HG03039 (cell line): ENCODE measurements around the gene MPHOSPH9.
"Not testable (repeated sequence)": the region's sequence is repeated elsewhere in the genome, so short reads cannot be mapped to it uniquely, and the experiment has no call there.

Source experiments
- ATAC-seq: cut with Tn5 transposase; IDR thresholded peaks from one replicate; pipeline ENCODE4 v1.9.1; 2021; ENCODE audit warnings: mild to moderate bottlenecking, moderate library complexity; ENCODE audit not compliant: unreplicated experiment

Gene MPHOSPH9

GRCh38 chr12:123258593-123258992, 25.7 kb upstream of the MPHOSPH9 start:
- no peak for ATAC-seq

- ATAC-seq = no peak
Observed at GRCh38 chr12:123254853-123255446, 22.0 kb upstream of the MPHOSPH9 start.

- no peak for ATAC-seq
Observed at GRCh38 chr12:123253641-123254459, 20.9 kb upstream of the MPHOSPH9 start.

GRCh38 chr12:123252365-123252764, 19.4 kb upstream of the MPHOSPH9 start:
- ATAC-seq = not testable (repeated sequence)

GRCh38 chr12:123251403-123252076, 18.6 kb upstream of the MPHOSPH9 start:
- no peak for ATAC-seq

GRCh38 chr12:123250471-123251383, 17.8 kb upstream of the MPHOSPH9 start:
- no peak for ATAC-seq

GRCh38 chr12:123248996-123249741, 16.2 kb upstream of the MPHOSPH9 start:
- ATAC-seq = not testable (repeated sequence)

GRCh38 chr12:123248129-123248528, 15.2 kb upstream of the MPHOSPH9 start:
- not testable (repeated sequence) for ATAC-seq

GRCh38 chr12:123245678-123246077, 12.7 kb upstream of the MPHOSPH9 start:
- ATAC-seq = no peak

- no peak for ATAC-seq
Observed at GRCh38 chr12:123243671-123244262, 10.8 kb upstream of the MPHOSPH9 start.

GRCh38 chr12:123242116-123242904, 9.4 kb upstream of the MPHOSPH9 start:
- no peak for ATAC-seq

- no peak for ATAC-seq
Observed at GRCh38 chr12:123238961-123239360, 6.0 kb upstream of the MPHOSPH9 start.

GRCh38 chr12:123238330-123238682, 5.4 kb upstream of the MPHOSPH9 start:
- no peak for ATAC-seq

- ATAC-seq = no peak
Observed at GRCh38 chr12:123237646-123238329, 4.8 kb upstream of the MPHOSPH9 start.

- ATAC-seq = peak; percentile 15
Observed at GRCh38 chr12:123233505-123234308, 766 bp upstream of the MPHOSPH9 start.

GRCh38 chr12:123232472-123232806, 502 bp downstream of the MPHOSPH9 start:
- ATAC-seq = no peak

GRCh38 chr12:123231931-123232330, 1.0 kb downstream of the MPHOSPH9 start:
- ATAC-seq = no peak

- no peak for ATAC-seq
Observed at GRCh38 chr12:123229051-123229450, 3.9 kb downstream of the MPHOSPH9 start.
